ENCODE data around the gene ETS2. TPM values are rescaled to one million over a fixed set of nuclear protein-coding genes. Genes with fewer than 3 reads are reported as not detected.

Gene ETS2
- total and polyA plus RNA-seq, 10 of the 15 experiments (the other 5 are each of a cell fraction or from before 2014, with no cell fraction given) = 0.52 to 8.6 (median 3.8) TPM

DNA sequence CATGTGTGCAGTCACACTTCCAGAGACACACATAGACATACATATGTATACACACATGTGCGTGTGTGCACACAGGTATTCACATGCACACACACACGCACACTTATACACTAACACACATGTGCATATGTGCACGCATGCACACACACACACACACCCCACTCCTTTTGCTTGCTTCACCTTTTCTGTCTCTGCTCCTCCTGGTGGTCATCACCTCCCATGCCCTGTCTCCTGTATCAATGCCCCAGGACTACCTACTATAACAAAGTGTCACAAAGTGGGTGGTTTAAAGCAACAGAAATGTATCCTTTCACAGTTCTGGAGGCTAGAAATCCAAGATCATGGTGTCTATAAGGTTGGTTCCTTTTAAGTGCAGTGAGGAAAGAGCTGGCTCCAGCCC is 27.4 kb downstream of the ETS2 start:
- ATAC-seq (peak; percentile 20; the same call in 2 of the 3 replicates), FAIRE-seq (no peak), DNase-seq (ENCODE audit: low read depth, low spot score) (no peak)
- H3K79me2 ChIP-seq (ENCODE audit: control insufficient read depth, insufficient read depth, low read length) = no peaks in the 10 kb centered on the region
- no peaks in the 10 kb centered on the region for H3K9me3 ChIP-seq (replicated peaks; ENCODE audit: control insufficient read depth, insufficient read depth, low read length)
- H3K9ac ChIP-seq (ENCODE audit: control insufficient read depth, insufficient read depth, low read length) = no peak overlapping the region
- SMC1A ChIA-PET (ENCODE audit: uncharacterized antibody, unreplicated experiment) = no interaction called here
- H3K27me3 ChIP-seq (replicated peaks in 1 of 2; ENCODE audit: control insufficient read depth in 2 of 2, insufficient read depth in 2 of 2, low read length in 1 of 2) = no peaks in the 10 kb centered on the region
- H3K4me1 ChIP-seq (ENCODE audit: control insufficient read depth, insufficient read depth, low read length) = peaks cover 4% of the 10 kb centered on the region; the same call in 1 of the 2 replicates
- no peak overlapping the region for H3K4me3 ChIP-seq
- H3K4me2 ChIP-seq (ENCODE audit: control insufficient read depth, insufficient read depth) = no peak overlapping the region
- 51% methylated on average over 3 of the region's 3 CpGs for WGBS (ENCODE audit: insufficient coverage, insufficient replicate concordance, low lambda C conversion rate, missing lambda C conversion rate)
- TF ChIP-seq, protein P1, sequence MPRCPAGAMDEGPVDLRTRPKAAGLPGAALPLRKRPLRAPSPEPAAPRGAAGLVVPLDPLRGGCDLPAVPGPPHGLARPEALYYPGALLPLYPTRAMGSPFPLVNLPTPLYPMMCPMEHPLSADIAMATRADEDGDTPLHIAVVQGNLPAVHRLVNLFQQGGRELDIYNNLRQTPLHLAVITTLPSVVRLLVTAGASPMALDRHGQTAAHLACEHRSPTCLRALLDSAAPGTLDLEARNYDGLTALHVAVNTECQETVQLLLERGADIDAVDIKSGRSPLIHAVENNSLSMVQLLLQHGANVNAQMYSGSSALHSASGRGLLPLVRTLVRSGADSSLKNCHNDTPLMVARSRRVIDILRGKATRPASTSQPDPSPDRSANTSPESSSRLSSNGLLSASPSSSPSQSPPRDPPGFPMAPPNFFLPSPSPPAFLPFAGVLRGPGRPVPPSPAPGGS (IDR thresholded peaks at IDR 0.05; ENCODE audit: borderline replicate concordance, insufficient read depth, low read depth, low read length, poor library complexity, severe bottlenecking) = no peak
- TF ChIP-seq, protein P2, sequence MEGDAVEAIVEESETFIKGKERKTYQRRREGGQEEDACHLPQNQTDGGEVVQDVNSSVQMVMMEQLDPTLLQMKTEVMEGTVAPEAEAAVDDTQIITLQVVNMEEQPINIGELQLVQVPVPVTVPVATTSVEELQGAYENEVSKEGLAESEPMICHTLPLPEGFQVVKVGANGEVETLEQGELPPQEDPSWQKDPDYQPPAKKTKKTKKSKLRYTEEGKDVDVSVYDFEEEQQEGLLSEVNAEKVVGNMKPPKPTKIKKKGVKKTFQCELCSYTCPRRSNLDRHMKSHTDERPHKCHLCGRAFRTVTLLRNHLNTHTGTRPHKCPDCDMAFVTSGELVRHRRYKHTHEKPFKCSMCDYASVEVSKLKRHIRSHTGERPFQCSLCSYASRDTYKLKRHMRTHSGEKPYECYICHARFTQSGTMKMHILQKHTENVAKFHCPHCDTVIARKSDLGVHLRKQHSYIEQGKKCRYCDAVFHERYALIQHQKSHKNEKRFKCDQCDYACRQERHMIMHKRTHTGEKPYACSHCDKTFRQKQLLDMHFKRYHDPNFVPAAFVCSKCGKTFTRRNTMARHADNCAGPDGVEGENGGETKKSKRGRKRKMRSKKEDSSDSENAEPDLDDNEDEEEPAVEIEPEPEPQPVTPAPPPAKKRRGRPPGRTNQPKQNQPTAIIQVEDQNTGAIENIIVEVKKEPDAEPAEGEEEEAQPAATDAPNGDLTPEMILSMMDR (IDR thresholded peaks at IDR 0.05 in 2 of 3, conservative IDR thresholded peaks at IDR 0.05 in 1 of 3; ENCODE audit: control insufficient read depth in 2 of 3, extremely low read depth in 1 of 3, insufficient read depth in 1 of 3, low read depth in 3 of 3, low read length in 3 of 3) = peak in 2 of 3 experiments; percentile 5 to 19; a peak in 1 of 6 replicates
- TF ChIP-seq RAD21 (IDR thresholded peaks at IDR 0.05; ENCODE audit: insufficient read depth, low read depth, low read length) = 0 out of 2 replicates have a peak, but pooled peaks have one; percentile 13
- H2AFZ ChIP-seq (ENCODE audit: control insufficient read depth, low read depth, low read length) = no peak overlapping the region
- no peaks in the 10 kb centered on the region for H3K36me3 ChIP-seq (ENCODE audit: control insufficient read depth in 2 of 2, insufficient read depth in 2 of 2, low read length in 1 of 2)
- in situ Hi-C loops (cut with MboI) (no loop called here), intact Hi-C loops (cut with micrococcal nuclease; ENCODE audit: unreplicated experiment) (no loop called here)
- CTCF ChIA-PET = no interaction called here
- POLR2A ChIA-PET = no interaction called here
- no peaks in the 10 kb centered on the region for H4K20me1 ChIP-seq (ENCODE audit: control insufficient read depth, insufficient read depth)
- H3K27ac ChIP-seq (ENCODE audit: control insufficient read depth, insufficient read depth) = no peak overlapping the region
- RAD21 ChIA-PET (ENCODE audit: unreplicated experiment) = no interaction called here
- no TSS peak for BruUV-seq (replicated peaks)
